ENCODE results near the gene PRRT2. TPM values are rescaled to one million over a fixed set of nuclear protein-coding genes. Genes with fewer than 3 reads are reported as not detected.

Gene PRRT2
- total and polyA plus RNA-seq, 10 of the 15 experiments (the other 5 are each of a cell fraction or from before 2014, with no cell fraction given) = 0.08 to 0.49 (median 0.12) TPM; not detected in 4

DNA sequence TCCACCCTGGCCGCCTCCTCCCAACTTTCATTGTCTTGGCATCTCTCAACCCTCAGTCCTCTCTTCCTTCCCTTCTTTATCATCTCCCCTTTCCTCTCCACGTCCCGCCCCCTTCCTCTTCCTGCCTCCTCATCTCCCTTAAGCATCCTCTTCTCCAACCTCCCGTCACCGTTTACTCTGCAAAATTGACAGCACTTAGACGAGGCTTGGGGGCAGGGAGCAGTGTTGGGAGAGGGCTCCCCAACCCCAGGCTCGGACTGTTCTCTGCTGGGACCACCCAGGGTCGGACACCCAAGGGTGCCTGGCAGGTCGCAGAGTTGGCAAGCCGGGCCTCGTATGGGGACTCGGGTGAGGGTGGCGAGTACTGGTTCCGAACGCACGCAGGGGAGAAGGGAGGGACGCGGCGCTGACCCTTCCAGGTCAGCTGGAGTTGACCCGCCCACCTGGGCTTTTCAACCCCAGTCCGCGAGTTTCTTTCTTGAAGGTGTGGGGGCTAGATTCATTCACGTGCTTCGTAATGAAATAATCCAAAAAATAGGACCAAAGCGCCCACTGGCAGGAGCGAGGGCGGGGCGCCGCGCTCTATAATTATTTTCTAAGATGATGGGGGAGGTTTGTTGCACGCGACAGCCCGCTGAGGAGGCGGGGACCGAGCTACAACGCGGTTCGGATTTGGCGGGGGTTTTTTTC, 3.2 kb downstream of the PRRT2 start:
- H3K9me3 ChIP-seq (replicated peaks; ENCODE audit: control insufficient read depth, insufficient read depth, low read length) = no peaks in the 10 kb centered on the region
- no TSS peak for BruUV-seq (replicated peaks)
- WGBS (ENCODE audit: insufficient coverage, insufficient replicate concordance, low lambda C conversion rate, missing lambda C conversion rate) = 6% methylated on average over 28 of the region's 39 CpGs
- intact Hi-C loops (cut with micrococcal nuclease; ENCODE audit: unreplicated experiment) = loop anchor here (5.0 kb wide), 1 partner anchor 207 kb away; the partner anchor contains the start of gene C16orf92
- peak overlapping the region; percentile 98 for H3K4me2 ChIP-seq (ENCODE audit: control insufficient read depth, insufficient read depth)
- H3K4me3 ChIP-seq = peak overlapping the region; percentile 99; the same call in 1 of the 2 replicates
- ChIA-PET SMC1A (ENCODE audit: uncharacterized antibody, unreplicated experiment) (interaction anchor here (0.7 to 7.8 kb wide), 8 partner anchors 11 to 181 kb away, joined by 3 to 48 read pairs (median 4); partner anchors contain the start of genes INO80E and KIF22), CTCF (interaction anchor here (0.6 to 8.3 kb wide), 12 partner anchors 8 to 158 kb away, joined by 3 to 99 read pairs (median 6); partner anchors contain the start of genes C16orf54 and KIF22), RAD21 (ENCODE audit: unreplicated experiment) (interaction anchor here (0.6 to 7.9 kb wide), 12 partner anchors 8 to 172 kb away, joined by 3 to 51 read pairs (median 4); partner anchors contain the start of gene MAZ), POLR2A (interaction anchor here (0.6 to 2.7 kb wide), 12 partner anchors 8 to 1326 kb away, joined by 3 to 20 read pairs (median 6); partner anchors contain the start of genes KCTD13, MAZ and TAOK2)
- peaks cover 26% of the 10 kb centered on the region for H3K4me1 ChIP-seq (ENCODE audit: control insufficient read depth, insufficient read depth, low read length)
- no peak overlapping the region for H3K27ac ChIP-seq (ENCODE audit: control insufficient read depth, insufficient read depth)
- TF ChIP-seq SMAD1 (IDR thresholded peaks at IDR 0.05; ENCODE audit: low read depth, partially characterized antibody) = no peak
- peak; percentile 64 for TF ChIP-seq HDGF (IDR thresholded peaks at IDR 0.05)
- peak in 1 of 2 experiments; percentile 68; a peak in 2 of 4 replicates for TF ChIP-seq BHLHE40 (IDR thresholded peaks at IDR 0.05; ENCODE audit: borderline replicate concordance in 1 of 2, low read depth in 2 of 2, low read length in 1 of 2)
- peak overlapping the region; percentile 52 for H2AFZ ChIP-seq (ENCODE audit: control insufficient read depth, low read depth, low read length)
- H3K9ac ChIP-seq (ENCODE audit: control insufficient read depth, insufficient read depth, low read length) = peak overlapping the region; percentile 90
- H3K27me3 ChIP-seq (replicated peaks in 1 of 2; ENCODE audit: control insufficient read depth in 2 of 2, insufficient read depth in 2 of 2, low read length in 1 of 2) = no peaks in the 10 kb centered on the region
- H4K20me1 ChIP-seq (ENCODE audit: control insufficient read depth, insufficient read depth) = no peaks in the 10 kb centered on the region
- ATAC-seq = no peak
- peaks cover 20% of the 10 kb centered on the region for H3K79me2 ChIP-seq (ENCODE audit: control insufficient read depth, insufficient read depth, low read length)
- FAIRE-seq = no peak
- no peak for DNase-seq (ENCODE audit: low read depth, low spot score)
- in situ Hi-C loops (cut with MboI) = loop anchor here (5.0 kb wide), 1 partner anchor 213 kb away; no protein-coding TSS in a partner anchor
- H3K36me3 ChIP-seq (ENCODE audit: control insufficient read depth in 2 of 2, insufficient read depth in 2 of 2, low read length in 1 of 2) = peaks cover 0 to 2% of the 10 kb centered on the region in 2 experiments; a peak in 2 of 4 replicates

All from GM12878 (cell line).